OCI-LY3 (cell line): Measurements from ENCODE around the gene RNF13.

Experiments
- H2AFZ ChIP-seq: fragments of 200-600, 300-600 bp; shearing (Covaris generic); 2 replicates; pipeline ENCODE4 v1.6.0; 2014; ENCODE audit warnings: antibody characterized with exemption, low read depth, low read length
- H3K27ac ChIP-seq: fragments of 200-600, 300-600 bp; sonication (generic); 2 replicates; pipeline ENCODE4 v1.5.1; 2014; ENCODE audit warnings: mild to moderate bottlenecking, low read length, moderate library complexity, mixed read lengths
- H3K27me3 ChIP-seq: fragments of 200-600, 300-600 bp; sonication (generic); 2 replicates; pipeline ENCODE4 v1.6.1; 2014; ENCODE audit warnings: low read depth, low read length, mixed read lengths
- H3K36me3 ChIP-seq: fragments of 200-600, 300-600 bp; sonication (generic); replicated peaks from 2 replicates; pipeline ENCODE3; 2014; ENCODE audit warnings: low read depth, low read length, mixed read lengths
- H3K4me1 ChIP-seq: fragments of 300-600, 200-600 bp; sonication (generic); 2 replicates; pipeline ENCODE4 v1.6.1; 2014; ENCODE audit warnings: low read length, mixed read lengths
- H3K4me2 ChIP-seq: fragments of 200-600, 300-600 bp; sonication (generic); 2 replicates; pipeline ENCODE4 v1.6.1; 2014; ENCODE audit warnings: low read length, mixed read lengths
- H3K4me3 ChIP-seq: fragments of 300-600, 200-600 bp; sonication (generic); 2 replicates; pipeline ENCODE4 v1.5.1; 2014; ENCODE audit warnings: antibody characterized with exemption, mild to moderate bottlenecking, low read length, moderate library complexity
- H3K79me2 ChIP-seq: fragments of 300-600, 200-600 bp; shearing (Covaris generic); 2 replicates; pipeline ENCODE4 v1.6.1; 2014; ENCODE audit warnings: mild to moderate bottlenecking, low read length, mixed read lengths
- H3K9ac ChIP-seq: fragments of 300-600, 200-600 bp; shearing (Covaris generic); 2 replicates; pipeline ENCODE4 v1.6.0; 2014; ENCODE audit warnings: mild to moderate bottlenecking, low read length, moderate library complexity
- H3K9me3 ChIP-seq: fragments of 200-600, 300-600 bp; shearing (Covaris generic); 2 replicates; pipeline ENCODE4 v1.6.1; 2014; ENCODE audit warnings: low read length, mixed read lengths; ENCODE audit not compliant: insufficient read depth
- H4K20me1 ChIP-seq: fragments of 200-600, 300-600 bp; sonication (generic); 2 replicates; pipeline ENCODE4 v1.6.1; 2016; ENCODE audit warnings: low read length, mixed read lengths; ENCODE audit not compliant: insufficient read depth
- EZH2phosphoT487 ChIP-seq: fragments of 200-600 bp; shearing (Covaris generic); IDR thresholded peaks from 2 replicates; pipeline ENCODE4 v1.6.1; 2018; ENCODE audit warnings: antibody characterized with exemption, mixed run types, low read depth
- TF ChIP-seq, protein P1 (sequence below): fragments of 200-600, 300-600 bp; sonication (generic); IDR thresholded peaks from 2 replicates; pipeline ENCODE4 v1.5.1; 2014; ENCODE audit warnings: antibody characterized with exemption, low read length, low read depth

The RNF13 gene

GRCh38 chr3:149808209-149808829 lies 4.7 kb upstream of the RNF13 start:
- H3K79me2 ChIP-seq, result peaks cover 3% of the 10 kb centered on the region
- H3K27me3 ChIP-seq, result no peaks in the 10 kb centered on the region
- no peak for TF ChIP-seq EZH2phosphoT487
- TF ChIP-seq, protein P1, sequence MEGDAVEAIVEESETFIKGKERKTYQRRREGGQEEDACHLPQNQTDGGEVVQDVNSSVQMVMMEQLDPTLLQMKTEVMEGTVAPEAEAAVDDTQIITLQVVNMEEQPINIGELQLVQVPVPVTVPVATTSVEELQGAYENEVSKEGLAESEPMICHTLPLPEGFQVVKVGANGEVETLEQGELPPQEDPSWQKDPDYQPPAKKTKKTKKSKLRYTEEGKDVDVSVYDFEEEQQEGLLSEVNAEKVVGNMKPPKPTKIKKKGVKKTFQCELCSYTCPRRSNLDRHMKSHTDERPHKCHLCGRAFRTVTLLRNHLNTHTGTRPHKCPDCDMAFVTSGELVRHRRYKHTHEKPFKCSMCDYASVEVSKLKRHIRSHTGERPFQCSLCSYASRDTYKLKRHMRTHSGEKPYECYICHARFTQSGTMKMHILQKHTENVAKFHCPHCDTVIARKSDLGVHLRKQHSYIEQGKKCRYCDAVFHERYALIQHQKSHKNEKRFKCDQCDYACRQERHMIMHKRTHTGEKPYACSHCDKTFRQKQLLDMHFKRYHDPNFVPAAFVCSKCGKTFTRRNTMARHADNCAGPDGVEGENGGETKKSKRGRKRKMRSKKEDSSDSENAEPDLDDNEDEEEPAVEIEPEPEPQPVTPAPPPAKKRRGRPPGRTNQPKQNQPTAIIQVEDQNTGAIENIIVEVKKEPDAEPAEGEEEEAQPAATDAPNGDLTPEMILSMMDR, result peak; percentile 78
- H2AFZ ChIP-seq, result peak overlapping the region; percentile 98
- peak overlapping the region; percentile 43 for H3K9ac ChIP-seq
- H3K9me3 ChIP-seq, result no peaks in the 10 kb centered on the region
- no peak overlapping the region for H3K27ac ChIP-seq
- H3K36me3 ChIP-seq, result no peaks in the 10 kb centered on the region
- peaks cover 13% of the 10 kb centered on the region for H3K4me1 ChIP-seq
- H3K4me2 ChIP-seq, result peak overlapping the region; percentile 67
- H4K20me1 ChIP-seq, result no peaks in the 10 kb centered on the region
- H3K4me3 ChIP-seq, result peak overlapping the region; percentile 74

DNA sequence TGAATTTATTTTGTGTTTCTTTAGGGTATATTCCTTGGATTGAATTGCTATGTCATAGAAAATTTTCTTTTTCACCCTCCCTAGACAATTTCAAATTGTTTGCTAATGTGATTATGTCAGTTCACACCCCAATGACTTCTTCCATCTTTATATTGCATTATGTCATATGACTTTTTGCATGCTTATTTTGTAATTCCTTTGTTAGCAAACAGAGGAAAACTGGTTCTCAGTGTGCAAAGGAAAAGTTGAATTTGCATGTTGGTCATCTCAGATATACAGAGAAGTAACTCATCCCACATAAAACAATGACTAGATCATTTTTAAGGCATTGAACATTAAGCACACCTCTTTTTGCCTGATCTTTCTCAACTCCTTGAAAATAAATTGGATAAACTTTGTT lies 3.3 kb upstream of the RNF13 start:
- no peaks in the 10 kb centered on the region for H3K27me3 ChIP-seq
- no peak overlapping the region for H2AFZ ChIP-seq
- H3K4me2 ChIP-seq, result no peak overlapping the region
- peaks cover 9% of the 10 kb centered on the region; the same call in 1 of the 2 replicates for H4K20me1 ChIP-seq
- no peaks in the 10 kb centered on the region for H3K36me3 ChIP-seq
- TF ChIP-seq, protein P1, result no peak
- no peak for TF ChIP-seq EZH2phosphoT487
- H3K9me3 ChIP-seq, result no peaks in the 10 kb centered on the region
- peaks cover 17% of the 10 kb centered on the region for H3K79me2 ChIP-seq
- no peak overlapping the region for H3K9ac ChIP-seq
- H3K4me1 ChIP-seq, result peaks cover 20% of the 10 kb centered on the region
- H3K4me3 ChIP-seq, result no peak overlapping the region
- H3K27ac ChIP-seq, result no peak overlapping the region

DNA sequence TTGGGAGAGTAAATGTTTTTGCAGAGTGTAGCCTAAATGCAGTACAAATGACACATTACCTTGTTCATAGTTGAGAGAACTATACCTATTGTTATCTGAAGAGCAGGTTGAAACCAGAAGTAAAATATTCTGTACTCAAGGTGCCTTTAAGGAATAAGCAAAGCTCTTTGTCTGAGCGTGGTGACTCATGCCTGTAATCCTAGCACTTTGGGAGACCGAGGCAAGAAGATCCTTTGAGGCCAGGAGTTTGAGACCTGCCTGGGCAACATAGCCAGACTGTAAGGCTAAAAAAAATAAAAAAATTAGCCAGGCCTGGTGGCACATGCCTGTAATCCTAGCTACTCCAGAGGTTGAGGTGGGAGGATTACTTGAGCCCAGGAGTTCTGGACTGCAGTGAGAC lies 2.2 kb upstream of the RNF13 start:
- 0 out of 2 replicates have a peak overlapping the region, but pooled peaks have one; percentile 50 for H2AFZ ChIP-seq
- H3K4me1 ChIP-seq, result peaks cover 27% of the 10 kb centered on the region
- H3K79me2 ChIP-seq, result peaks cover 28% of the 10 kb centered on the region
- H3K9me3 ChIP-seq, result no peaks in the 10 kb centered on the region
- no peaks in the 10 kb centered on the region for H3K27me3 ChIP-seq
- H3K4me2 ChIP-seq, result no peak overlapping the region
- TF ChIP-seq, protein P1, result no peak
- no peak for TF ChIP-seq EZH2phosphoT487
- peaks cover 19% of the 10 kb centered on the region for H4K20me1 ChIP-seq
- no peaks in the 10 kb centered on the region for H3K36me3 ChIP-seq
- no peak overlapping the region for H3K9ac ChIP-seq
- no peak overlapping the region for H3K4me3 ChIP-seq
- no peak overlapping the region for H3K27ac ChIP-seq

DNA sequence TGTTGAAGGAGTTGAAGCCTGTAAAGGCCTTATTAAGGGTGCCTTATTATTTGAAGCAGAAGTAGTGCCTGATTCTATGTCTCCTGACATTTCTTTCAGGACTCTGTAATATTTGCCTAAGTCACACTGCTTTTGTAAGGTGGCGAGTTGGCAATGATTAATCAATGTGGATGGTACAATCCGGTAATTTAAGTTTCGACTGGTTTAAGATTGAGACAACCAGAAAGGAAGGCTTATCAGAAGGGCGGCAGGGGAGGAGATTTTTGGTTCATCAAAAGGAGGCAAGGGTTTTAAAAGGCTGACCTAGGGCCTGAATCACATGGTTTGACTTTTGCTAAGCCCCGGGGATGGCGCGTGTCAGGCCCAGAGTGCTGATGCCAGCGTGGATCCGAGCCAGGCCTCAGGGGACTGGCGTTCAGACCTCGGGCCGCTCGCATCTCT lies 830 bp upstream of the RNF13 start:
- H3K27me3 ChIP-seq, result no peaks in the 10 kb centered on the region
- H3K4me2 ChIP-seq, result peak overlapping the region; percentile 86
- H3K27ac ChIP-seq, result peak overlapping the region; percentile 85
- H2AFZ ChIP-seq, result peak overlapping the region; percentile 91
- peaks cover 3% of the 10 kb centered on the region for H3K36me3 ChIP-seq
- H3K4me3 ChIP-seq, result peak overlapping the region; percentile 90
- peaks cover 32% of the 10 kb centered on the region for H4K20me1 ChIP-seq
- H3K9ac ChIP-seq, result peak overlapping the region; percentile 88
- peaks cover 36% of the 10 kb centered on the region for H3K4me1 ChIP-seq
- H3K9me3 ChIP-seq, result no peaks in the 10 kb centered on the region
- H3K79me2 ChIP-seq, result peaks cover 41% of the 10 kb centered on the region
- TF ChIP-seq, protein P1, result no peak
- TF ChIP-seq EZH2phosphoT487, result no peak
